K562 (cell line): Measurements from ENCODE around the gene SLC26A8. TPM values are rescaled to one million over a fixed set of nuclear protein-coding genes. Genes with fewer than 3 reads are reported as not detected.
"Not testable (repeated sequence)": the region's sequence is repeated elsewhere in the genome, so short reads cannot be mapped to it uniquely, and the experiment has no call there.

Source experiments
- ATAC-seq: fragments of 200-7000 bp; cut with Tn5 transposase; 3 replicates; pipeline ENCODE4 v1.9.1; 2020; ENCODE audit warnings: moderate library complexity
- BruUV-seq: library from RNA; stranded (reverse); fragments of 400-500 nt; replicated peaks from 2 replicates; lab custom pipeline; 2021; lab: Mats Ljungman, UMichigan
- CTCF ChIA-PET: fragments of 300-600 bp; formaldehyde crosslinking; extraction: SDS; loops from one replicate; lab custom pipeline; 2021; ENCODE audit warnings: low intra/inter-chr PET ratio; lab: Yijun Ruan, JAX
- POLR2A ChIA-PET: fragments of 300-600, 350-650 bp; sonication (Branson Sonifier 250); formaldehyde crosslinking; extraction: SDS; loops from one replicate; lab custom pipeline; 2021; ENCODE audit warnings: antibody characterized with exemption, inconsistent platforms; lab: Yijun Ruan, JAX
- DNase-seq, 4 experiments: peaks; one replicate each; pipeline versions ENCODE4 v3.0.0 to v3.0.0-alpha.2; 2011 to 2018; ENCODE audit warnings: low spot score in 3 of 4, mixed read lengths in 3 of 4; ENCODE audit errors: extremely low read depth in 1 of 4
- FAIRE-seq: peaks from 2 replicates; lab custom pipeline; 2011; peaks lifted over from hg19 to GRCh38; lab: Jason Lieb, UNC
- H2AFZ ChIP-seq: 2 replicates; pipeline ENCODE4 v1.6.0; 2011; ENCODE audit warnings: low read depth, low read length, control low read depth, inconsistent platforms
- H3K27ac ChIP-seq: fragments of 200-600 bp; 3 replicates; pipeline ENCODE4 v1.8.0; 2011; ENCODE audit warnings: low read depth, mild to moderate bottlenecking, control low read depth, inconsistent platforms, low read length, moderate library complexity, mixed read lengths; ENCODE audit errors: extremely low read depth
- H3K27me3 ChIP-seq, 2 experiments: fragments of 300-600 bp in 1 of 2; 2 replicates in 1 of 2; 3 replicates in 1 of 2; pipeline versions ENCODE4 v1.6.0 to v1.8.0; 2011; ENCODE audit warnings: inconsistent platforms in 2 of 2, low read length in 2 of 2, mild to moderate bottlenecking in 1 of 2, mixed read lengths in 1 of 2, moderate library complexity in 1 of 2; ENCODE audit not compliant: control insufficient read depth in 2 of 2, insufficient read depth in 2 of 2
- H3K36me3 ChIP-seq: fragments of 300-600 bp; 3 replicates; pipeline ENCODE4 v1.8.0; 2011; ENCODE audit warnings: mild to moderate bottlenecking, low read length, inconsistent platforms; ENCODE audit not compliant: control insufficient read depth, insufficient read depth
- H3K4me1 ChIP-seq, 2 experiments: fragments of 200-600 bp in 1 of 2; replicated peaks in 1 of 2; 2 replicates in 1 of 2; 3 replicates in 1 of 2; pipeline versions ENCODE4 v1.5.1 to v1.8.0; 2011; ENCODE audit warnings: inconsistent platforms in 2 of 2, low read length in 2 of 2, mild to moderate bottlenecking in 1 of 2, mixed read lengths in 1 of 2, moderate library complexity in 1 of 2; ENCODE audit not compliant: control insufficient read depth in 2 of 2, insufficient read depth in 2 of 2
- H3K4me2 ChIP-seq: 2 replicates; pipeline ENCODE4 v1.6.1; 2011; ENCODE audit warnings: low read length, control low read depth, inconsistent platforms, mixed read lengths; ENCODE audit not compliant: insufficient read depth
- H3K4me3 ChIP-seq: fragments of 200-600 bp; sonication (generic), shearing (Covaris generic); 2 replicates; pipeline ENCODE4 v1.5.1; 2016; ENCODE audit warnings: control low read depth, inconsistent platforms
- H3K79me2 ChIP-seq: fragments of 200-600 bp; 3 replicates; pipeline ENCODE4 v1.8.0; 2011; ENCODE audit warnings: low read length, inconsistent platforms; ENCODE audit not compliant: control insufficient read depth, insufficient read depth
- H3K9ac ChIP-seq, 2 experiments: 2 replicates each; pipeline versions ENCODE4 v1.6.0 to v1.6.1; 2011; ENCODE audit warnings: low read depth in 2 of 2, low read length in 2 of 2, control low read depth in 1 of 2, inconsistent platforms in 1 of 2, mild to moderate bottlenecking in 1 of 2, mixed read lengths in 1 of 2; ENCODE audit not compliant: insufficient read depth in 1 of 2
- H3K9me1 ChIP-seq: one replicate; pipeline ENCODE4 v1.6.0; 2011; ENCODE audit warnings: inconsistent platforms, mild to moderate bottlenecking, low read length, moderate library complexity; ENCODE audit not compliant: control insufficient read depth, insufficient read depth
- H3K9me3 ChIP-seq: replicated peaks from 2 replicates; pipeline ENCODE4 v1.5.1; 2011; ENCODE audit warnings: low read depth, low read length, inconsistent platforms; ENCODE audit not compliant: control insufficient read depth, insufficient read depth
- H4K20me1 ChIP-seq: replicated peaks from 2 replicates; pipeline ENCODE4 v1.6.1; 2011; ENCODE audit warnings: low read length, inconsistent platforms, mixed read lengths; ENCODE audit not compliant: control insufficient read depth, insufficient read depth
- ELF1 ChIP-seq: fragments of 200-800 bp; sonication (Bioruptor generic); IDR thresholded peaks from 2 replicates; pipeline ENCODE4 v1.6.1; 2016; ENCODE audit warnings: missing genetic modification characterization, missing compliant biosample characterization
- HDAC3 ChIP-seq: fragments of 450-650 bp; IDR thresholded peaks from 2 replicates; pipeline ENCODE4 v1.6.1; 2018; ENCODE audit warnings: borderline replicate concordance, mild to moderate bottlenecking, moderate library complexity; ENCODE audit not compliant: partially characterized antibody
- KDM1A ChIP-seq, 2 experiments: fragments of 450-650 bp; IDR thresholded peaks; 2 replicates each; pipeline ENCODE4 v1.6.1; 2016; ENCODE audit warnings: mild to moderate bottlenecking in 2 of 2
- MYBL2 ChIP-seq, 2 experiments: fragments of 450-650 bp in 1 of 2; sonication (generic) in 1 of 2; formaldehyde crosslinking in 1 of 2; IDR thresholded peaks; 2 replicates each; pipeline versions ENCODE4 v1.6.1 to v1.8.1; 2017 to 2022; ENCODE audit warnings: borderline replicate concordance in 1 of 2, inconsistent platforms in 1 of 2, low read depth in 1 of 2, mild to moderate bottlenecking in 1 of 2, missing genetic modification reagents in 1 of 2, moderate library complexity in 1 of 2
- NFE2 ChIP-seq: IDR thresholded peaks from 2 replicates; pipeline ENCODE4 v1.6.1; 2014; ENCODE audit warnings: antibody characterized with exemption, low read depth
- ZNF121 ChIP-seq: sonication (generic); formaldehyde crosslinking; conservative IDR thresholded peaks from 2 replicates; pipeline ENCODE4 v1.8.0; 2022; ENCODE audit warnings: missing genetic modification reagents
- WGBS: fragments of 100-300 bp; shearing (Covaris generic); methylation state at CpG from one replicate; pipeline ENCODE4 v1.1.6; 2016; ENCODE audit warnings: low coverage, mixed read lengths; ENCODE audit not compliant: insufficient coverage; ENCODE audit errors: missing lambda C conversion rate; 5-methylcytosine and 5-hydroxymethylcytosine counted together
- in situ Hi-C: fragments of 300-500 bp; cut with MboI; formaldehyde crosslinking; loops from 4 replicates; pipeline ENCODE4 v1.15.0; 2018; ENCODE audit warnings: inconsistent platforms, mixed read lengths
- intact Hi-C: fragments of 100-400 bp; cut with micrococcal nuclease; formaldehyde crosslinking; loops from 2 replicates; pipeline ENCODE4 v1.14.2; 2022
- polyA plus RNA-seq, 8 experiments: library from polyadenylated mRNA; depleted of rRNA in 4 of 8; stranded (reverse) in 5 of 8; unstranded in 3 of 8; fragments of >200 nt; fragmentation: Nextera tagmentation in 2 of 8; fragmentation: Illumina TruSeq in 1 of 8; extraction: Ambion mirVana in 2 of 8; extraction: Trizol in 1 of 8; gene quantifications; 2 replicates each; pipeline versions ENCODE4 v1.2.1 to v1.2.3, GENCODE V29; 2011 to 2014; ENCODE audit warnings: inconsistent platforms in 1 of 8, missing spikeins in 1 of 8
- total RNA-seq, 7 experiments: library from RNA; depleted of rRNA in 6 of 7; stranded (reverse); fragments of >200 nt in 6 of 7; fragmentation: Illumina TruSeq in 2 of 7; extraction: Trizol in 2 of 7; gene quantifications; 2 replicates each; pipeline versions ENCODE4 v1.2.1 to v1.2.3, GENCODE V29; 2011 to 2021; ENCODE audit warnings: low replicate concordance in 1 of 7
- TF ChIP-seq, protein P1 (sequence below): fragments of 450-650 bp; IDR thresholded peaks from 2 replicates; pipeline ENCODE4 v1.6.1; 2016
- TF ChIP-seq, protein P2 (sequence below): fragments of 250-450 bp; sonication (Bioruptor Pico); IDR thresholded peaks from 2 replicates; pipeline ENCODE4 v1.4.0; 2020; ENCODE audit warnings: mild to moderate bottlenecking, moderate library complexity
- TF ChIP-seq, protein P3 (sequence below): sonication (generic); formaldehyde crosslinking; IDR thresholded peaks from 2 replicates; pipeline ENCODE4 v1.8.1; 2023; ENCODE audit warnings: mild to moderate bottlenecking, missing genetic modification reagents
- TF ChIP-seq, protein P4 (sequence below), 2 experiments: fragments of 250-450 bp in 1 of 2; fragments of 450-650 bp in 1 of 2; sonication (Bioruptor Pico) in 1 of 2; IDR thresholded peaks; 2 replicates each; pipeline versions ENCODE4 v1.6.1 to v1.8.0; 2016 to 2021; ENCODE audit warnings: mild to moderate bottlenecking in 2 of 2, moderate library complexity in 2 of 2, missing compliant biosample characterization in 1 of 2, missing genetic modification characterization in 1 of 2

Gene SLC26A8
- total and polyA plus RNA-seq, 9 of the 15 experiments (the other 6 are each of a cell fraction or from before 2014, with no cell fraction given) = not detected

DNA sequence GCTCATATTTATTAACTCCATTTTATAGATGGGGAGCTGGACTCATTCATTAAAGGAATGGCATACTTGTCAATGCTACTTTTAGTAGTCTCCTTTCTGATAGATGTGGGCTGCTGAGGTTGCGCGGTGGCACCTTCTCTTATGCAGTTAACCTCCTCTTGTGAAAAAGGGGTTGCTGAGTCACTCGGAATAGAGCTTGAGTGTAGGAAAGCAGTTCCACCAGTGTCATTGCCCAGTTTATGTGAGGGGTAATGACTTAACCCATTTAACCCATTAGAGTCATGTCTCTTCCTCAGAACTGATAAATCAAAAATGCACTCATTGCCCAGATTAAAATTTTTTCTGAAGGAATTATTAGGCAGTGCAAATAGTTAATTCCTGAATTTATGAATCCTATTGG, 9.5 kb upstream of the SLC26A8 start (continued):
- TF ChIP-seq HDAC3 (no peak), MYBL2 (IDR thresholded peaks at IDR 0.05; ENCODE audit: low read depth) (no peak), MYBL2 (CRISPR knock-in tag; IDR thresholded peaks at IDR 0.05; ENCODE audit: borderline replicate concordance) (no peak), NFE2 (peak; percentile 77), ELF1 (tag) (0 out of 2 replicates have a peak, but pooled peaks have one; percentile 32)
- TF ChIP-seq, protein P1, sequence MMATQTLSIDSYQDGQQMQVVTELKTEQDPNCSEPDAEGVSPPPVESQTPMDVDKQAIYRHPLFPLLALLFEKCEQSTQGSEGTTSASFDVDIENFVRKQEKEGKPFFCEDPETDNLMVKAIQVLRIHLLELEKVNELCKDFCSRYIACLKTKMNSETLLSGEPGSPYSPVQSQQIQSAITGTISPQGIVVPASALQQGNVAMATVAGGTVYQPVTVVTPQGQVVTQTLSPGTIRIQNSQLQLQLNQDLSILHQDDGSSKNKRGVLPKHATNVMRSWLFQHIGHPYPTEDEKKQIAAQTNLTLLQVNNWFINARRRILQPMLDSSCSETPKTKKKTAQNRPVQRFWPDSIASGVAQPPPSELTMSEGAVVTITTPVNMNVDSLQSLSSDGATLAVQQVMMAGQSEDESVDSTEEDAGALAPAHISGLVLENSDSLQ = no peak
- TF ChIP-seq, protein P2, sequence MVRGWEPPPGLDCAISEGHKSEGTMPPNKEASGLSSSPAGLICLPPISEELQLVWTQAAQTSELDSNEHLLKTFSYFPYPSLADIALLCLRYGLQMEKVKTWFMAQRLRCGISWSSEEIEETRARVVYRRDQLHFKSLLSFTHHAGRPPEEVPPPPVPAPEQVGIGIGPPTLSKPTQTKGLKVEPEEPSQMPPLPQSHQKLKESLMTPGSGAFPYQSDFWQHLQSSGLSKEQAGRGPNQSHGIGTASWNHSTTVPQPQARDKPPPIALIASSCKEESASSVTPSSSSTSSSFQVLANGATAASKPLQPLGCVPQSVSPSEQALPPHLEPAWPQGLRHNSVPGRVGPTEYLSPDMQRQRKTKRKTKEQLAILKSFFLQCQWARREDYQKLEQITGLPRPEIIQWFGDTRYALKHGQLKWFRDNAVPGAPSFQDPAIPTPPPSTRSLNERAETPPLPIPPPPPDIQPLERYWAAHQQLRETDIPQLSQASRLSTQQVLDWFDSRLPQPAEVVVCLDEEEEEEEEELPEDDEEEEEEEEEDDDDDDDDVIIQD (CRISPR knock-in tag) = no peak

DNA sequence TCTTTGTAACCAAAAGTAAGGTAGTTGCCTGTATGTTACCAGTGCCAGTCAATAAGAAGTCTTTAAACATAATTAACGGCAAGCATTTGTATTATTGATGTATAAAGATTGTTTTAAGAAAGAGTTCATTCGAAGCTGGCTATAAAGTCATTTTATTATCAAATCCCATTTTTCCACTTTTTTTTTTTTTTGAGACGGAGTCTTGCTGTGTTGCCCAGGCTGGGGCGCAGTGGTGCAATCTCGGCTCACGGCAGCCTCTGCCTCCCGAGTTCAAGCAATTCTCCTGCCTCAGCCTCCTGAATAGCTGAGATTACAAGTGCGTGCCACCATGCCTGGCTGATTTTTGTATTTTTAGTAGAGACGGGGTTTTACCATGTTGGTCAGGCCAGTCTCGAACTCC, 8.7 kb upstream of the SLC26A8 start:
- H3K9me1 ChIP-seq, H2AFZ ChIP-seq: not testable (repeated sequence)
- TF ChIP-seq KDM1A (IDR thresholded peaks at IDR 0.05) (0 out of 4 replicates have a peak, but pooled peaks of 1 of the 2 experiments have one; percentile 24), ZNF121 (peak; percentile 85)
- TF ChIP-seq, protein P3, sequence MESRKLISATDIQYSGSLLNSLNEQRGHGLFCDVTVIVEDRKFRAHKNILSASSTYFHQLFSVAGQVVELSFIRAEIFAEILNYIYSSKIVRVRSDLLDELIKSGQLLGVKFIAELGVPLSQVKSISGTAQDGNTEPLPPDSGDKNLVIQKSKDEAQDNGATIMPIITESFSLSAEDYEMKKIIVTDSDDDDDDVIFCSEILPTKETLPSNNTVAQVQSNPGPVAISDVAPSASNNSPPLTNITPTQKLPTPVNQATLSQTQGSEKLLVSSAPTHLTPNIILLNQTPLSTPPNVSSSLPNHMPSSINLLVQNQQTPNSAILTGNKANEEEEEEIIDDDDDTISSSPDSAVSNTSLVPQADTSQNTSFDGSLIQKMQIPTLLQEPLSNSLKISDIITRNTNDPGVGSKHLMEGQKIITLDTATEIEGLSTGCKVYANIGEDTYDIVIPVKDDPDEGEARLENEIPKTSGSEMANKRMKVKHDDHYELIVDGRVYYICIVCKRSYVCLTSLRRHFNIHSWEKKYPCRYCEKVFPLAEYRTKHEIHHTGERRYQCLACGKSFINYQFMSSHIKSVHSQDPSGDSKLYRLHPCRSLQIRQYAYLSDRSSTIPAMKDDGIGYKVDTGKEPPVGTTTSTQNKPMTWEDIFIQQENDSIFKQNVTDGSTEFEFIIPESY = peak; percentile 43; the same call in 1 of the 2 replicates
- TF ChIP-seq, protein P4, sequence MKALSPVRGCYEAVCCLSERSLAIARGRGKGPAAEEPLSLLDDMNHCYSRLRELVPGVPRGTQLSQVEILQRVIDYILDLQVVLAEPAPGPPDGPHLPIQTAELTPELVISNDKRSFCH (CRISPR knock-in tag; IDR thresholded peaks at IDR 0.05) = peak; percentile 27; the same call in 1 of the 2 replicates
- TF ChIP-seq, protein P4 (tag; IDR thresholded peaks at IDR 0.05) = not testable (repeated sequence)
- TF ChIP-seq, all 486 proteins: peak for 4; not testable (repeated sequence) for 482
- FAIRE-seq, H3K9ac ChIP-seq, H3K36me3 ChIP-seq, H3K4me3 ChIP-seq, H3K4me2 ChIP-seq, CTCF ChIA-PET, BruUV-seq, H3K27ac ChIP-seq, H3K9me3 ChIP-seq, DNase-seq, intact Hi-C loops, ATAC-seq, H3K27me3 ChIP-seq, in situ Hi-C loops: not testable (repeated sequence)
- peaks cover 23% of the 10 kb centered on the region for H4K20me1 ChIP-seq
- POLR2A ChIA-PET = interaction anchor here (0.6 to 2.1 kb wide), 6 partner anchors 10 to 286 kb away, joined by 3 to 9 read pairs (median 4); no protein-coding TSS in a partner anchor
- peaks cover 12 to 16% of the 10 kb centered on the region in 2 experiments; a peak in 4 of 5 replicates for H3K4me1 ChIP-seq
- peaks cover 93% of the 10 kb centered on the region for H3K79me2 ChIP-seq
- WGBS = 93% methylated on average over 10 of the region's 10 CpGs
